ENCODE data around the gene KCND3.
"Not testable (repeated sequence)": the region's sequence is repeated elsewhere in the genome, so short reads cannot be mapped to it uniquely, and the experiment has no call there.

Gene KCND3

GRCh38 chr1:111801071-111801850, 188.2 kb downstream of the KCND3 start:
- DNase-seq: no peak

GRCh38 chr1:111799722-111800121, 189.7 kb downstream of the KCND3 start:
- not testable (repeated sequence) for DNase-seq

- DNase-seq: no peak
Measured at GRCh38 chr1:111798580-111798979, 190.9 kb downstream of the KCND3 start.

- DNase-seq: no peak
Measured at GRCh38 chr1:111795401-111795800, 194.1 kb downstream of the KCND3 start.

- no peak for DNase-seq
Measured at GRCh38 chr1:111793923-111794322, 195.5 kb downstream of the KCND3 start.

- DNase-seq: no peak
Measured at GRCh38 chr1:111792249-111792648, 197.2 kb downstream of the KCND3 start.

GRCh38 chr1:111791776-111792175, 197.7 kb downstream of the KCND3 start:
- DNase-seq: no peak

GRCh38 chr1:111789666-111790316, 199.7 kb downstream of the KCND3 start:
- peak; percentile 57 to 71 for DNase-seq

GRCh38 chr1:111789142-111789541, 200.3 kb downstream of the KCND3 start:
- no peak for DNase-seq

GRCh38 chr1:111786669-111787207, 202.7 kb downstream of the KCND3 start:
- no peak for DNase-seq

- no peak for DNase-seq
Measured at GRCh38 chr1:111784273-111784901, 205.1 kb downstream of the KCND3 start.

- no peak for DNase-seq
Measured at GRCh38 chr1:111779546-111779945, 209.9 kb downstream of the KCND3 start.

GRCh38 chr1:111778541-111779051, 210.9 kb downstream of the KCND3 start:
- no peak for DNase-seq

GRCh38 chr1:111778066-111778465, 211.4 kb downstream of the KCND3 start:
- DNase-seq: no peak

- DNase-seq: no peak
Measured at GRCh38 chr1:111777301-111777700, 212.2 kb downstream of the KCND3 start.

GRCh38 chr1:111776861-111777260, 212.6 kb downstream of the KCND3 start:
- no peak for DNase-seq

- no peak for DNase-seq
Measured at GRCh38 chr1:111776391-111776790, 213.1 kb downstream of the KCND3 start.

GRCh38 chr1:111775966-111776365, 213.5 kb downstream of the KCND3 start:
- DNase-seq: no peak

GRCh38 chr1:111770916-111771315, 218.6 kb downstream of the KCND3 start:
- DNase-seq: no peak

GRCh38 chr1:111769517-111770146, 219.8 kb downstream of the KCND3 start:
- peak; percentile 67 to 83 for DNase-seq

GRCh38 chr1:111768625-111769024, 220.8 kb downstream of the KCND3 start:
- no peak for DNase-seq

- DNase-seq: no peak
Measured at GRCh38 chr1:111768023-111768422, 221.4 kb downstream of the KCND3 start.

- no peak for DNase-seq
Measured at GRCh38 chr1:111762332-111762731, 227.1 kb downstream of the KCND3 start.

Measured in AML-193 (cell line).